ENCODE results near the gene SIRPB2.

The SIRPB2 gene

DNA sequence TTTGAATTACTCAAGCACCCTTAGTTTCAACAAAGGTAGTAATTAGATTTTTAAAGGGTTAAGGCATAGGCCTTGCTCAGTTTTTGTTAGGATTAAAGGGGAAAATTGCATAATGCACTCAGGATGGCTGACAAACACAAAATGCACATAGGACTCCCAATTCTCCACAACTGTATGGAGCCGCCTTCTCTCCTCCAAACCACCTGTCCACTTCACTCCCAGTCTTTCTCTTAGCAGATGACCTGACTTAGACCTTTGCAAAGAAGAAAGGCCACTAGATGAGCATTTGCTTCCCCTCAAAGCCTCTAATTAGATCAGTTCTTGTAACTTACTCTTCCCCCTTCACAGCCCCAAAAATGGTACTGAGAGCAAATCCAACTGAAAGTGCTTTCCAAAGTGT lies 44.7 kb downstream of the SIRPB2 start:
- TF ChIP-seq, protein P1, sequence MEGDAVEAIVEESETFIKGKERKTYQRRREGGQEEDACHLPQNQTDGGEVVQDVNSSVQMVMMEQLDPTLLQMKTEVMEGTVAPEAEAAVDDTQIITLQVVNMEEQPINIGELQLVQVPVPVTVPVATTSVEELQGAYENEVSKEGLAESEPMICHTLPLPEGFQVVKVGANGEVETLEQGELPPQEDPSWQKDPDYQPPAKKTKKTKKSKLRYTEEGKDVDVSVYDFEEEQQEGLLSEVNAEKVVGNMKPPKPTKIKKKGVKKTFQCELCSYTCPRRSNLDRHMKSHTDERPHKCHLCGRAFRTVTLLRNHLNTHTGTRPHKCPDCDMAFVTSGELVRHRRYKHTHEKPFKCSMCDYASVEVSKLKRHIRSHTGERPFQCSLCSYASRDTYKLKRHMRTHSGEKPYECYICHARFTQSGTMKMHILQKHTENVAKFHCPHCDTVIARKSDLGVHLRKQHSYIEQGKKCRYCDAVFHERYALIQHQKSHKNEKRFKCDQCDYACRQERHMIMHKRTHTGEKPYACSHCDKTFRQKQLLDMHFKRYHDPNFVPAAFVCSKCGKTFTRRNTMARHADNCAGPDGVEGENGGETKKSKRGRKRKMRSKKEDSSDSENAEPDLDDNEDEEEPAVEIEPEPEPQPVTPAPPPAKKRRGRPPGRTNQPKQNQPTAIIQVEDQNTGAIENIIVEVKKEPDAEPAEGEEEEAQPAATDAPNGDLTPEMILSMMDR (IDR thresholded peaks at IDR 0.05), result no peak
- intact Hi-C loops (cut with DNase I; ENCODE audit: low total_unique reads), result no loop called here
- Histone ChIP-seq H3K4me3 (no peak overlapping the region), H3K27ac (no peak overlapping the region), H3K9me3 (peaks cover 0 to 7% (median 3%) of the 10 kb centered on the region in 3 donors), H3K36me3 (peaks cover 90 to 100% (median 98%) of the 10 kb centered on the region in 3 donors), H3K4me1 (no peaks in the 10 kb centered on the region), H3K27me3 (no peaks in the 10 kb centered on the region)
- DNase-seq, result no peak

DNA sequence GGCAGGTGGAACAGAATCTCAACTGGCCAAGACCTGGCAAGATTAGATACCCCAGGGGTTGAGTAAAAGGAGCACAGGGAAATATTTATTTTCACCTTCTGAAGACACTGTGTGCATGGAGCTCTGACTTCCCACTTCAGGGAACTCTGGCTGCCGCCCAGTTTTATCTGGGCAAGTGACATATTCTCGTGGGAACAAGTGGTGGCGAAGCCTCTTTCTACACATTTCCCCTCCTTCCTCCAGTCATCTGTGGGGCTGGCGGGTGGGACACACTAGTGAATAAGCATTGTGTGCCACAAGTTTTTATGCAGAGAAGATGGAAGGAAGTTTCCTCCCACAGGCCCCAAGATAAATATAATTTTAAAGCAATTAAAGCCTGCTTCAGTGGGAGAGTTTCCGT lies 48.1 kb downstream of the SIRPB2 start:
- Histone ChIP-seq H3K27me3 (no peaks in the 10 kb centered on the region), H3K9me3 (no peaks in the 10 kb centered on the region), H3K27ac (no peak overlapping the region), H3K4me3 (no peak overlapping the region), H3K4me1 (no peaks in the 10 kb centered on the region), H3K36me3 (peaks cover 60 to 89% (median 74%) of the 10 kb centered on the region in 3 donors)
- TF ChIP-seq, protein P1 (IDR thresholded peaks at IDR 0.05), result no peak
- no peak for DNase-seq
- intact Hi-C loops (cut with DNase I; ENCODE audit: low total_unique reads), result no loop called here

DNA sequence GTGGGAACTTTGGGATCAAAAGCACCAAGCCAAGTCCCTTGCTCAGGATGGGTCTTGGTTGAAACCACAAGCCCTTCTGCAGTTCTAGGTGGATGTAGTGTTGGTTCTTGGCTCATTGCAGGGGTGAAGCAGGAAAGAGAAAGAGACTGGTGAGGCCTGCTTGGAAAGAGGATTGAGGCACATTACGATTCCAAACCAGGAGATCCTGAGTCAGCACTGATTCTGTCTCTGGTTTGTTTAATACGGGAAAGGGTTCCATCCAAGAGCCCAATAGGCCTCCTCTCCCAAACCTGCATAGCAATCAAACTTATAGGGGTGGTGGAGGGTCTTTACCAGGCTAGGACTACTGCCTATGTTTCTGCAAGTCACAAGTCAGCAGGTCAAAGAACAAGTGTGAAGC lies 48.9 kb downstream of the SIRPB2 start:
- Histone ChIP-seq H3K36me3 (peaks cover 57 to 82% (median 68%) of the 10 kb centered on the region in 3 donors), H3K9me3 (no peaks in the 10 kb centered on the region), H3K27ac (no peak overlapping the region), H3K4me3 (no peak overlapping the region), H3K27me3 (no peaks in the 10 kb centered on the region), H3K4me1 (no peaks in the 10 kb centered on the region)
- no peak for DNase-seq
- TF ChIP-seq, protein P1 (IDR thresholded peaks at IDR 0.05), result no peak
- intact Hi-C loops (cut with DNase I; ENCODE audit: low total_unique reads), result no loop called here

DNA sequence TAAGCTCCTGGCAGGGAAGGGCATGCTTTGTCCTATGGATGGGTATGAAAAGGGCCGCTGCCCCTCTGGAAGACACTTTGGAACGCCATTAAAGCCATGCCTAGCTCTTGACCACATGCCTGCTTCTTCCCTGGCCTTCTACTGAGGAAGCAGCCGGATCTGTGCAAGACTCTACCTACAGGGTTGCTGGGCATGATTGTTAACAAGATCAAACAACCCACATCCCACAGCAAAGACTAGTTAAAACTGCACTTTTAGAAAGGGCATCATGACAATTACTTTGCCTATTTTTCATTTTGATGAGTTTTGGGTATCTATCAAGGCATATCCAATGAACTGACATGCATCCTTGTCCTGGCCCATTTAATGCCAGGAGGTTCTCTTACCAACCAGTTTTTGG lies 50.1 kb downstream of the SIRPB2 start:
- H3K9me3 ChIP-seq, result no peaks in the 10 kb centered on the region
- no peak overlapping the region for H3K4me3 ChIP-seq
- intact Hi-C loops (cut with DNase I; ENCODE audit: low total_unique reads), result no loop called here
- H3K4me1 ChIP-seq, result no peaks in the 10 kb centered on the region
- H3K27me3 ChIP-seq, result no peaks in the 10 kb centered on the region
- TF ChIP-seq, protein P1 (IDR thresholded peaks at IDR 0.05), result no peak
- no peak overlapping the region for H3K27ac ChIP-seq
- DNase-seq, result no peak
- peaks cover 49 to 70% (median 57%) of the 10 kb centered on the region in 3 donors for H3K36me3 ChIP-seq

DNA sequence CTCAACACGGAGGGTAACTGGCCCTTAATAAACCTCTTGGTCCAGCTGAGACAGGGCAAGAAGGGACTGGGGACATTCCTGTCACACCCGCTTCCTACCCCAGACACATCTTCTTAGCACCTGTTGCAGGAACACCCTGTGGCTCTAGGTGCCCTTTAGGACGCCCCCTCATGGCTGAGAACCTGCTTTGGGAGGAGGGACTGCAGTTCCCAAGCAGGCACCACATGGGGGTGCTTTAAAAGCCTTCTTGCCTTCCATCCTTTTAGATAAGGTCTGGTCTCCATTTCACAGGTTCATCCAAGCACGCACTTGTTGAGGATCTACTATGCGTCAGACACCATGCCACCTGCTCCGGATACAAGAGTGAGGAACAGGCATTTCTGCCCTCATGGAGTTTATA lies 51.2 kb downstream of the SIRPB2 start:
- H3K9me3 ChIP-seq, result no peaks in the 10 kb centered on the region
- no peak overlapping the region for H3K27ac ChIP-seq
- TF ChIP-seq, protein P1 (IDR thresholded peaks at IDR 0.05), result no peak
- intact Hi-C loops (cut with DNase I; ENCODE audit: low total_unique reads), result no loop called here
- H3K27me3 ChIP-seq, result no peaks in the 10 kb centered on the region
- H3K36me3 ChIP-seq, result peaks cover 38 to 59% (median 45%) of the 10 kb centered on the region in 3 donors
- H3K4me1 ChIP-seq, result no peaks in the 10 kb centered on the region
- no peak for DNase-seq
- H3K4me3 ChIP-seq, result no peak overlapping the region

DNA sequence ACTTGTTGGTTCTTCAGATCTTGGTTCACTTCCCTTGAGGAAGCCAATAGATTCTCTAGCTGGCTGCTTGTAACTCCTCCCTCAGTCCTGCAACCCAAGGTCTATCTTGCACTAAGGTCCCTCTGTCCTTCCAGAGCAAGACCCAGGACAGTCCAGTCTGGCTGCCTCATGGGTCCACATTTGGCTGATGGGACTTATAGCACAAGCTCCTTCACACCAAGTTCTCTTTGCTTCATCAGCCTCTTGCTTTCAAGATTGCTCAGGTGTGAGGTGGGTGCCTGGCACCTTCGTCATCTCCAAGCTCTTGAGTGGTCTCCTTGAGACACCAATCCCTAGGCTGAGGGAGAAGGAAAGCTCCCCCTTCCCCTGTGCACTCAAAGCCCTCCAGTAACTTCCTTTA lies 52.9 kb downstream of the SIRPB2 start:
- peaks cover 21 to 50% (median 29%) of the 10 kb centered on the region in 3 donors for H3K36me3 ChIP-seq
- intact Hi-C loops (cut with DNase I; ENCODE audit: low total_unique reads), result no loop called here
- no peak for DNase-seq
- H3K4me1 ChIP-seq, result no peaks in the 10 kb centered on the region
- TF ChIP-seq, protein P1 (IDR thresholded peaks at IDR 0.05), result no peak
- H3K4me3 ChIP-seq, result no peak overlapping the region
- no peaks in the 10 kb centered on the region for H3K9me3 ChIP-seq
- H3K27me3 ChIP-seq, result no peaks in the 10 kb centered on the region
- no peak overlapping the region for H3K27ac ChIP-seq
